Subcutaneous abdominal adipose tissue (tissue), 5 donors: ENCODE results near the gene PUS1.

Experiments used
- H3K27ac ChIP-seq: one replicate; pipeline ENCODE4 v1.7.0; 2013; ENCODE audit warnings: low read depth, mild to moderate bottlenecking, inconsistent platforms, low read length, moderate library complexity
- H3K27me3 ChIP-seq, 5 donors: one replicate each; pipeline ENCODE4 v1.7.0; 2013; ENCODE audit warnings: low read length in 5 of 5, inconsistent platforms in 1 of 5; ENCODE audit not compliant: control insufficient read depth in 5 of 5, insufficient read depth in 4 of 5
- H3K36me3 ChIP-seq, 5 donors: one replicate each; pipeline ENCODE4 v1.7.0; 2013; ENCODE audit warnings: low read length in 5 of 5; ENCODE audit not compliant: control insufficient read depth in 5 of 5, insufficient read depth in 5 of 5
- H3K4me1 ChIP-seq, 5 donors: one replicate each; pipeline ENCODE4 v1.7.0; 2013; ENCODE audit warnings: low read length in 5 of 5, mild to moderate bottlenecking in 3 of 5, moderate library complexity in 1 of 5; ENCODE audit not compliant: control insufficient read depth in 5 of 5, insufficient read depth in 5 of 5
- H3K4me3 ChIP-seq, 5 donors: one replicate each; pipeline ENCODE4 v1.7.0; 2013; ENCODE audit warnings: low read length in 5 of 5, low read depth in 1 of 5
- H3K9ac ChIP-seq, 5 donors: one replicate each; pipeline ENCODE4 v1.7.0; 2013; ENCODE audit warnings: low read length in 5 of 5, mild to moderate bottlenecking in 4 of 5, moderate library complexity in 3 of 5
- H3K9me3 ChIP-seq, 5 donors: one replicate each; pipeline ENCODE4 v1.7.0; 2013; ENCODE audit warnings: low read length in 5 of 5; ENCODE audit not compliant: control insufficient read depth in 5 of 5
- donor health status: healthy.
- donor health status: healthy.
- donor health status: healthy.
- donor health status: healthy.
- donor health status: healthy.

Gene PUS1

DNA sequence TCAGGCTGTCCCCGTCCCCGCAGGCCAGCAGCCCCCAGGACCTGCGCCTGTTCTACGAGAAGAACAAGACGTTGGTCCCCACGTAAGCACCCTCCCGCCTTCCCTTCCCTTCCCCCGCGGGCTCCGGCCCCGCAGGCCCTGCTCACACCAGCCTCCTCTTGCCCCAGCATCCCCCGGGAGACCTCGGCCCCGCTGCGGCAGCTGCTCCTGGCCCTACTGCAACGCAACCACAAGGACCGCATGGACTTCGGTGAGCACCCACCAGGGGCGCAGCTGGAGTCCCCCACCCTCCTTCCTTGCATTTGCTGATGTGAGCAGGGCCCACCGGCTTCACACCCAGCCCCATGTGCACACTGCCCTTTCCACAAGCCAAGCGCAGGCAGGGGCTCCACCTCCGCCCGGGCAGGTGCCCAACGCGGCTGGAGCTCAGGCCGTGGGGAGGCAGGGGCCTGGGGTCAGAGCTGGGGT is 19.3 kb upstream of the PUS1 start:
- no peak overlapping the region for H3K9ac ChIP-seq
- no peak overlapping the region for H3K4me3 ChIP-seq
- H3K27me3 ChIP-seq: no peaks in the 10 kb centered on the region
- H3K36me3 ChIP-seq: peaks cover 0 to 83% (median 70%) of the 10 kb centered on the region in 5 donors
- no peaks in the 10 kb centered on the region for H3K9me3 ChIP-seq
- no peak overlapping the region for H3K27ac ChIP-seq
- H3K4me1 ChIP-seq: peaks cover 0 to 16% (median 13%) of the 10 kb centered on the region in 5 donors

- Histone ChIP-seq H3K27me3 (no peaks in the 10 kb centered on the region), H3K36me3 (peaks cover 0 to 89% (median 77%) of the 10 kb centered on the region in 5 donors), H3K27ac (no peak overlapping the region), H3K9ac (no peak overlapping the region), H3K4me3 (no peak overlapping the region), H3K4me1 (peaks cover 0 to 16% (median 13%) of the 10 kb centered on the region in 5 donors), H3K9me3 (no peaks in the 10 kb centered on the region)
Observed at GRCh38 chr12:131910302-131911027, 18.6 kb upstream of the PUS1 start.

GRCh38 chr12:131911028-131911650 is 17.9 kb upstream of the PUS1 start:
- Histone ChIP-seq H3K36me3 (peaks cover 0 to 96% (median 84%) of the 10 kb centered on the region in 5 donors), H3K9me3 (no peaks in the 10 kb centered on the region), H3K27me3 (no peaks in the 10 kb centered on the region), H3K9ac (no peak overlapping the region), H3K4me3 (no peak overlapping the region), H3K27ac (no peak overlapping the region), H3K4me1 (peaks cover 0 to 16% (median 13%) of the 10 kb centered on the region in 5 donors)

DNA sequence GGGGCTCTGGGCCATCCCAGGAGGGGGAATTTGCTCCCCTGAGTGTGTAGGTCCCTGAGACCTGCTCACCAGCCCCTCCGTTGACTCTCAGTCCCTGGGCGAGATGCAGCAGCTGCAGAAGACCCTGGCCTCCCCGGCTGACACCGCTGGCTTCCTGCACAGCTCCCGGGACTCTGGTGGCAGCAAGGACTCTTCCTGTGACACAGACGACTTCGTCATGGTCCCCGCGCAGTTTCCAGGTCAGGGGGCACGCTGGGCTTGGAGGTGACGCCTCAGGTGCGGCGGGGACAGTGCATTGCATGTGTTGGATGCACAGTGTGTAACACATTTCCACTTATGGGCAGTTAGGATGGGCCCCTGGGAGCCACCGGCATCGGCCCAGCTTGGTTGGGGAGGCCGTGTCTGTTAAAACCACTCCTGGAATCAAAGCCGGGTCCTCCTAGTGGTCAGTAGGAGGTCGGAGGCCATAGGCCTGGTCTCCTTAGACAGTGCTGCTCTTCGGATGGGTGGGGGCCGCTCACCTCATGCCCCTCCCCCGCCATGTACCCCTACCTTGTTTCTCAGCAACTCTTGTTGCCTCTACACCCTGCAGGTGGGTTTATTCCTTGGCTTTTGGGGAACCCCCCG is 17.1 kb upstream of the PUS1 start:
- Histone ChIP-seq H3K9ac (no peak overlapping the region), H3K27ac (no peak overlapping the region), H3K36me3 (peaks cover 0 to 96% (median 88%) of the 10 kb centered on the region in 5 donors)

DNA sequence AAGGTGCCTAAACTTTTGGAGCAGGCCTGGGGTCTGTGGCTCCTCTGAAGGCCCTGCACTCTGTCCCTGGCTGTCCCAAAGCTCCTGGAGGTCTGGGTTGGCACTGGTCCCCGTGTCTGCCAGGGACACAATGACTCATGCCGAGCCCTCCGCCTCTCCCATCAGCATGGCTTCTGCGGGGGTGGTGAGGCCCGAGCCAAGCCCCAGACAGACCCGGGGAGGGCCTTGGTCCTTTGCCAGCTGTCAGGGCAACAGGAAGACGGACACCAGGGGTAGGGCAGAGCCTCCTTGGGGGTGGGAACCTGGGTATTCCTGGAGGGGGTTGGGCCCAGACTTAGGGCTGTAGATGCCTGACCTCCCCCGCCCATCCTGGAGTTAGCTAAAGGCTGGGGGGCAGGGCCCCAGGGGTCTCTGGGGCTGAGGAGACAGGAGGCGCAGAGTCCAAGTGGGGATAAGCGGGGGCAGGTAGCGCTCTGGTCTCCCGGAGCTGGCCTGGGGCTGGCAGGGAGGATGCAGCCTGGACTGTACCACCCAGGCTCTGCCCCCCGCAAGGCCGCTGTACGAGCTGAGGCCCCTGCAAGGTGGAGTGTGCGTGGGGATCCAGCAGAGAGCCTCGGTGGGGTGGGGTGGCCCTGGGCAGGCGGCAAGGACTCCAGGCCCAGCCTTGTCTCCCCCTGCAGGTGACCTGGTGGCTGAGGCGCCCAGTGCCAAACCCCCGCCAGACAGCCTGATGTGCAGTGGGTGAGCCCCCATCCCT is 16.4 kb upstream of the PUS1 start:
- Histone ChIP-seq H3K9ac (no peak overlapping the region), H3K9me3 (no peaks in the 10 kb centered on the region), H3K36me3 (peaks cover 0 to 95% (median 87%) of the 10 kb centered on the region in 5 donors), H3K4me1 (peaks cover 0 to 16% (median 13%) of the 10 kb centered on the region in 5 donors), H3K27me3 (no peaks in the 10 kb centered on the region), H3K27ac (no peak overlapping the region), H3K4me3 (no peak overlapping the region)

More for the DNA sequence above, 17.1 kb upstream of the PUS1 start:
- no peaks in the 10 kb centered on the region for H3K27me3 ChIP-seq
- no peaks in the 10 kb centered on the region for H3K9me3 ChIP-seq
- no peak overlapping the region for H3K4me3 ChIP-seq
- H3K4me1 ChIP-seq: peaks cover 0 to 16% (median 13%) of the 10 kb centered on the region in 5 donors

GRCh38 chr12:131913666-131914065 is 15.4 kb upstream of the PUS1 start:
- peaks cover 0 to 94% (median 90%) of the 10 kb centered on the region in 5 donors for H3K36me3 ChIP-seq
- H3K27ac ChIP-seq: no peak overlapping the region
- H3K9me3 ChIP-seq: no peaks in the 10 kb centered on the region
- H3K4me1 ChIP-seq: peaks cover 0 to 16% (median 13%) of the 10 kb centered on the region in 5 donors
- H3K27me3 ChIP-seq: no peaks in the 10 kb centered on the region
- H3K4me3 ChIP-seq: no peak overlapping the region
- no peak overlapping the region for H3K9ac ChIP-seq

GRCh38 chr12:131914179-131914702 is 14.8 kb upstream of the PUS1 start:
- peaks cover 0 to 92% (median 88%) of the 10 kb centered on the region in 5 donors for H3K36me3 ChIP-seq
- no peak overlapping the region for H3K9ac ChIP-seq
- no peaks in the 10 kb centered on the region for H3K27me3 ChIP-seq
- H3K4me3 ChIP-seq: no peak overlapping the region
- peaks cover 0 to 16% (median 13%) of the 10 kb centered on the region in 5 donors for H3K4me1 ChIP-seq
- no peaks in the 10 kb centered on the region for H3K9me3 ChIP-seq
- no peak overlapping the region for H3K27ac ChIP-seq

- Histone ChIP-seq H3K9me3 (no peaks in the 10 kb centered on the region), H3K4me1 (peaks cover 0 to 16% (median 13%) of the 10 kb centered on the region in 5 donors), H3K27ac (no peak overlapping the region), H3K9ac (no peak overlapping the region), H3K27me3 (no peaks in the 10 kb centered on the region), H3K36me3 (peaks cover 0 to 92% (median 89%) of the 10 kb centered on the region in 5 donors), H3K4me3 (no peak overlapping the region)
Observed at GRCh38 chr12:131915000-131915689, 13.9 kb upstream of the PUS1 start.

GRCh38 chr12:131915823-131916222 is 13.3 kb upstream of the PUS1 start:
- Histone ChIP-seq H3K4me3 (no peak overlapping the region), H3K4me1 (peaks cover 0 to 16% (median 13%) of the 10 kb centered on the region in 5 donors), H3K27ac (no peak overlapping the region), H3K27me3 (no peaks in the 10 kb centered on the region), H3K36me3 (peaks cover 0 to 92% (median 89%) of the 10 kb centered on the region in 5 donors), H3K9ac (no peak overlapping the region), H3K9me3 (no peaks in the 10 kb centered on the region)
